Endothelial cell (in vitro differentiated cells): Measurements from ENCODE around the gene SLC1A5. TPM values are rescaled to one million over a fixed set of nuclear protein-coding genes. Genes with fewer than 3 reads are reported as not detected.

ENCODE experiments used
- DNase-seq: peaks from one replicate; pipeline ENCODE4 v3.0.0; 2021; ENCODE audit warnings: low spot score
- H3K27ac Mint-ChIP-seq: one replicate; pipeline ENCODE4 v1.8.0; 2021; ENCODE audit warnings: mixed read lengths, inconsistent platforms; ENCODE audit not compliant: unreplicated experiment
- H3K27me3 Mint-ChIP-seq: one replicate; pipeline ENCODE4 v1.8.0; 2021; ENCODE audit warnings: mild to moderate bottlenecking, moderate library complexity, mixed read lengths, inconsistent platforms; ENCODE audit not compliant: unreplicated experiment
- H3K36me3 Mint-ChIP-seq: one replicate; pipeline ENCODE4 v1.8.0; 2021; ENCODE audit warnings: mild to moderate bottlenecking, low read depth, mixed read lengths, inconsistent platforms; ENCODE audit not compliant: unreplicated experiment
- H3K4me1 Mint-ChIP-seq: one replicate; pipeline ENCODE4 v1.8.0; 2021; ENCODE audit warnings: mild to moderate bottlenecking, mixed read lengths, inconsistent platforms; ENCODE audit not compliant: unreplicated experiment
- H3K4me3 Mint-ChIP-seq: one replicate; pipeline ENCODE4 v1.8.0; 2021; ENCODE audit warnings: mild to moderate bottlenecking, mixed read lengths, inconsistent platforms; ENCODE audit not compliant: unreplicated experiment
- H3K9me3 Mint-ChIP-seq: one replicate; pipeline ENCODE4 v1.8.0; 2021; ENCODE audit warnings: mixed read lengths, inconsistent platforms; ENCODE audit not compliant: unreplicated experiment
- CTCF ChIP-seq: fragments of 200-600 bp; sonication (generic); IDR thresholded peaks from one replicate; pipeline ENCODE4 v1.5.0; 2021; ENCODE audit warnings: antibody characterized with exemption; ENCODE audit not compliant: unreplicated experiment
- total RNA-seq: library from RNA; stranded (reverse); fragmentation: NEBNext Ultra II Directional; extraction: Animal tissue kit (Norgen Biotek cat#: 25700); gene quantifications from one replicate; pipeline ENCODE4 v1.2.1, GENCODE V29; 2021; ENCODE audit not compliant: unreplicated experiment

The SLC1A5 gene
- total RNA-seq, 1 donor from 2014 or later: 62.6 TPM

GRCh38 chr19:46788968-46789338 lies 559 bp upstream of the SLC1A5 start:
- no peak overlapping the region for H3K27ac Mint-ChIP-seq

GRCh38 chr19:46787331-46788261 lies 798 bp downstream of the SLC1A5 start:
- Mint-ChIP-seq H3K4me1 (peaks cover 25% of the 10 kb centered on the region), H3K36me3 (peaks cover 4% of the 10 kb centered on the region), H3K4me3 (peak overlapping the region; percentile 94), H3K9me3 (no peaks in the 10 kb centered on the region), H3K27me3 (peaks cover 9% of the 10 kb centered on the region), H3K27ac (peak overlapping the region; percentile 88)
- TF ChIP-seq CTCF: no peak
- DNase-seq: peak; percentile 49

More at GRCh38 chr19:46788968-46789338, 559 bp upstream of the SLC1A5 start:
- Mint-ChIP-seq H3K36me3 (no peaks in the 10 kb centered on the region), H3K4me3 (peak overlapping the region; percentile 69), H3K27me3 (peaks cover 13% of the 10 kb centered on the region), H3K9me3 (no peaks in the 10 kb centered on the region), H3K4me1 (peaks cover 25% of the 10 kb centered on the region)
- no peak for TF ChIP-seq CTCF
- DNase-seq: no peak

- peak overlapping the region; percentile 88 for H3K27ac Mint-ChIP-seq
- peaks cover 9% of the 10 kb centered on the region for H3K27me3 Mint-ChIP-seq
- peaks cover 7% of the 10 kb centered on the region for H3K36me3 Mint-ChIP-seq
- H3K4me1 Mint-ChIP-seq: peaks cover 24% of the 10 kb centered on the region
- H3K9me3 Mint-ChIP-seq: no peaks in the 10 kb centered on the region
- H3K4me3 Mint-ChIP-seq: peak overlapping the region; percentile 94
- DNase-seq: no peak
- TF ChIP-seq CTCF: no peak
These were observed 1.4 kb downstream of the SLC1A5 start for GRCh38 chr19:46787040-46787330.

GRCh38 chr19:46786236-46787039 lies 2.0 kb downstream of the SLC1A5 start:
- Mint-ChIP-seq H3K27me3 (peaks cover 9% of the 10 kb centered on the region), H3K4me3 (peak overlapping the region; percentile 94), H3K27ac (peak overlapping the region; percentile 88), H3K9me3 (no peaks in the 10 kb centered on the region), H3K4me1 (peaks cover 21% of the 10 kb centered on the region), H3K36me3 (peaks cover 13% of the 10 kb centered on the region)
- peak; percentile 37 for DNase-seq
- TF ChIP-seq CTCF: no peak

- Mint-ChIP-seq H3K4me3 (peak overlapping the region; percentile 94), H3K9me3 (no peaks in the 10 kb centered on the region), H3K4me1 (peaks cover 21% of the 10 kb centered on the region), H3K36me3 (peaks cover 13% of the 10 kb centered on the region), H3K27ac (peak overlapping the region; percentile 88), H3K27me3 (peaks cover 9% of the 10 kb centered on the region)
- no peak for TF ChIP-seq CTCF
- no peak for DNase-seq
These were observed 2.5 kb downstream of the SLC1A5 start for GRCh38 chr19:46785980-46786235.
